ENCODE results near the gene IL17RE. TPM values are rescaled to one million over a fixed set of nuclear protein-coding genes. Genes with fewer than 3 reads are reported as not detected.
A peak's percentile ranks its signal among the peaks of the same experiment; 100 is the strongest.

The IL17RE gene
- total RNA-seq, 4 donors from 2014 or later: 0.26 to 10.7 (median 5.0) TPM

GRCh38 chr3:9933561-9934234, 31.1 kb downstream of the IL17RE start, which contains the start of gene CRELD1:
CRELD1 (plus strand) TSS chr3:9933834; CDS start chr3:9934439, 605 bp downstream.
- peak within 1 kb of the TSS; percentile 59 to 75 for H3K4me3 ChIP-seq

GRCh38 chr3:9934235-9934621, 31.6 kb downstream of the IL17RE start:
- no peaks in the 10 kb centered on the region for H3K27me3 ChIP-seq
- peak overlapping the region; percentile 92 to 94 for H3K27ac ChIP-seq
- no peak for TF ChIP-seq POLR2A (IDR thresholded peaks at IDR 0.05)
- TF ChIP-seq CTCF (IDR thresholded peaks at IDR 0.05): peak in 2 of 4 experiments; percentile 3 to 31
- H3K36me3 ChIP-seq: no peaks in the 10 kb centered on the region
- no peaks in the 10 kb centered on the region for H3K9me3 ChIP-seq
- intact Hi-C loops (cut with DNase I; ENCODE audit: low total_unique reads): no loop called here
- DNase-seq: peak in 1 of 2 donors; percentile 44
- H3K4me1 ChIP-seq: peaks cover 5 to 9% of the 10 kb centered on the region in 2 donors
- H3K4me3 ChIP-seq: peak overlapping the region; percentile 59 to 75

More at GRCh38 chr3:9933561-9934234, 31.1 kb downstream of the IL17RE start, which contains the start of gene CRELD1:
- H3K4me1 ChIP-seq: peaks cover 5 to 9% of the 10 kb centered on the region in 2 donors
- intact Hi-C loops (cut with DNase I; ENCODE audit: low total_unique reads): no loop called here
- no peaks in the 10 kb centered on the region for H3K27me3 ChIP-seq
- DNase-seq: peak; percentile 95
- peak within 1 kb of the TSS; percentile 92 to 94 for H3K27ac ChIP-seq
- no peaks in the 10 kb centered on the region for H3K36me3 ChIP-seq
- TF ChIP-seq CTCF (IDR thresholded peaks at IDR 0.05) (peak in 1 of 4 experiments; percentile 25), POLR2A (IDR thresholded peaks at IDR 0.05) (peak; percentile 90 to 92)
- no peaks in the 10 kb centered on the region for H3K9me3 ChIP-seq

- TF ChIP-seq POLR2A (IDR thresholded peaks at IDR 0.05) (no peak), CTCF (IDR thresholded peaks at IDR 0.05) (no peak)
- Histone ChIP-seq H3K27ac (peak overlapping the region; percentile 92 to 94), H3K9me3 (no peaks in the 10 kb centered on the region), H3K4me1 (peaks cover 5 to 9% of the 10 kb centered on the region in 2 donors), H3K4me3 (peak overlapping the region in 1 of 2 donors; percentile 75), H3K36me3 (no peaks in the 10 kb centered on the region), H3K27me3 (no peaks in the 10 kb centered on the region)
- DNase-seq: no peak
- intact Hi-C loops (cut with DNase I; ENCODE audit: low total_unique reads): no loop called here
Measured at GRCh38 chr3:9934993-9935392, 32.3 kb downstream of the IL17RE start.

GRCh38 chr3:9935966-9936510, 33.4 kb downstream of the IL17RE start:
- Histone ChIP-seq H3K9me3 (no peaks in the 10 kb centered on the region), H3K4me3 (no peak overlapping the region), H3K27ac (no peak overlapping the region), H3K36me3 (no peaks in the 10 kb centered on the region), H3K27me3 (no peaks in the 10 kb centered on the region), H3K4me1 (peaks cover 5 to 9% of the 10 kb centered on the region in 2 donors)
- intact Hi-C loops (cut with DNase I; ENCODE audit: low total_unique reads): no loop called here
- TF ChIP-seq CTCF (IDR thresholded peaks at IDR 0.05) (no peak), POLR2A (IDR thresholded peaks at IDR 0.05) (no peak)
- DNase-seq: no peak

All from uterus (tissue), 4 donors.